OCI-LY3 (cell line): ENCODE measurements around the gene PLSCR1.

Experiments
- CTCF ChIP-seq: fragments of 200-600, 300-600 bp; sonication (generic); IDR thresholded peaks from 2 replicates; pipeline ENCODE4 v1.5.1; 2014; ENCODE audit warnings: antibody characterized with exemption, low read length, low read depth
- EZH2phosphoT487 ChIP-seq: fragments of 200-600 bp; shearing (Covaris generic); IDR thresholded peaks from 2 replicates; pipeline ENCODE4 v1.6.1; 2018; ENCODE audit warnings: antibody characterized with exemption, mixed run types, low read depth

- TF ChIP-seq CTCF (no peak), EZH2phosphoT487 (no peak)
These were observed 70.7 kb downstream of the PLSCR1 start for GRCh38 chr3:146473726-146474125.
